Keratinocyte (primary cell): ENCODE results near the gene FOSB. TPM values are rescaled to one million over a fixed set of nuclear protein-coding genes. Genes with fewer than 3 reads are reported as not detected.

Experiments used
- DNase-seq: peaks from one replicate; pipeline ENCODE4 v3.0.0-alpha.2; 2011; ENCODE audit warnings: low read depth, missing footprints, low spot score
- FAIRE-seq: peaks from 2 replicates; lab custom pipeline; 2011; peaks lifted over from hg19 to GRCh38; lab: Jason Lieb, UNC
- H2AFZ ChIP-seq: 2 replicates; pipeline ENCODE4 v1.6.0; 2012; ENCODE audit warnings: low read length, control low read depth, inconsistent platforms; ENCODE audit not compliant: control insufficient read depth
- H3K27ac ChIP-seq: 2 replicates; pipeline ENCODE4 v1.5.1; 2011; ENCODE audit warnings: low read length; ENCODE audit not compliant: control insufficient read depth, insufficient read depth
- H3K27me3 ChIP-seq: 3 replicates; pipeline ENCODE4 v1.6.0; 2011; ENCODE audit warnings: low read length; ENCODE audit not compliant: control insufficient read depth, insufficient read depth; ENCODE audit errors: extremely low read depth
- H3K36me3 ChIP-seq, 2 experiments: 2 replicates in 1 of 2; 3 replicates in 1 of 2; pipeline ENCODE4 v1.5.1; 2011; ENCODE audit warnings: low read length in 2 of 2, mild to moderate bottlenecking in 1 of 2; ENCODE audit not compliant: control insufficient read depth in 2 of 2, insufficient read depth in 2 of 2; ENCODE audit errors: extremely low read depth in 1 of 2
- H3K4me1 ChIP-seq: 3 replicates; pipeline ENCODE4 v1.5.1; 2011; ENCODE audit warnings: low read length; ENCODE audit not compliant: control insufficient read depth, insufficient read depth; ENCODE audit errors: extremely low read depth
- H3K4me2 ChIP-seq: 3 replicates; pipeline ENCODE4 v1.6.0; 2011; ENCODE audit warnings: low read depth, low read length; ENCODE audit not compliant: control insufficient read depth, insufficient read depth; ENCODE audit errors: extremely low read depth
- H3K4me3 ChIP-seq, 3 experiments: fragments of 200-600 bp in 1 of 3; sonication (generic) in 1 of 3; 2 replicates in 2 of 3; 3 replicates in 1 of 3; pipeline ENCODE4 v1.5.1; 2011 to 2016; ENCODE audit warnings: low read length in 3 of 3, mild to moderate bottlenecking in 3 of 3, control low read depth in 2 of 3, inconsistent platforms in 1 of 3, low read depth in 1 of 3, mixed read lengths in 1 of 3, mixed run types in 1 of 3, moderate library complexity in 1 of 3; ENCODE audit not compliant: control insufficient read depth in 2 of 3, insufficient read depth in 2 of 3; ENCODE audit errors: extremely low read depth in 1 of 3
- H3K79me2 ChIP-seq: 2 replicates; pipeline ENCODE4 v1.6.0; 2012; ENCODE audit warnings: low read length; ENCODE audit not compliant: control insufficient read depth, insufficient read depth
- H3K9ac ChIP-seq: 3 replicates; pipeline ENCODE4 v1.6.0; 2011; ENCODE audit warnings: low read length; ENCODE audit not compliant: control insufficient read depth, insufficient read depth; ENCODE audit errors: extremely low read depth
- H3K9me1 ChIP-seq: 3 replicates; pipeline ENCODE4 v1.6.0; 2011; ENCODE audit warnings: low read length; ENCODE audit not compliant: control insufficient read depth, insufficient read depth; ENCODE audit errors: extremely low read depth
- H3K9me3 ChIP-seq: 2 replicates; pipeline ENCODE4 v1.5.1; 2012; ENCODE audit warnings: low read depth, low read length; ENCODE audit not compliant: control insufficient read depth
- H4K20me1 ChIP-seq: 3 replicates; pipeline ENCODE4 v1.6.0; 2011; ENCODE audit warnings: low read length; ENCODE audit not compliant: control insufficient read depth, insufficient read depth; ENCODE audit errors: extremely low read depth
- CTCF ChIP-seq, 3 experiments: IDR thresholded peaks in 1 of 3; conservative IDR thresholded peaks in 1 of 3; optimal IDR thresholded peaks in 1 of 3; 2 replicates in 2 of 3; 3 replicates in 1 of 3; pipeline versions ENCODE3 to v1.5.1; 2011; ENCODE audit warnings: low read length in 3 of 3, mild to moderate bottlenecking in 3 of 3, moderate library complexity in 2 of 3, control low read depth in 1 of 3, inconsistent platforms in 1 of 3; ENCODE audit not compliant: insufficient read depth in 2 of 3; ENCODE audit errors: extremely low read depth in 1 of 3
- EZH2 ChIP-seq: IDR thresholded peaks from one replicate; pipeline ENCODE4 v1.6.1; 2012; ENCODE audit warnings: inconsistent platforms, mild to moderate bottlenecking, low read length, moderate library complexity
- dilution Hi-C: fragments of 300-500 bp; cut with MboI; formaldehyde crosslinking; loops from one replicate; pipeline ENCODE4 v1.7.0; 2020; ENCODE audit warnings: low sequenced_read_pairs; ENCODE audit not compliant: extremely low pct_ligation_motif_present
- polyA plus RNA-seq, 5 experiments: library from polyadenylated mRNA; depleted of rRNA in 3 of 5; stranded (reverse) in 3 of 5; stranded (forward) in 1 of 5; unstranded in 1 of 5; fragments of >200 nt; gene quantifications; 1 replicate in 1 of 5; 2 replicates in 3 of 5; 3 replicates in 1 of 5; pipeline versions ENCODE4 v1.2.1 to v1.2.3, GENCODE V29; 2011 to 2012; ENCODE audit warnings: missing spikeins in 2 of 5, low read depth in 1 of 5, low replicate concordance in 1 of 5

Gene FOSB
- polyA plus RNA-seq, 1 donor (not counting 4 experiments of a cell fraction or from before 2014, with no cell fraction given), result 4.6 TPM

DNA sequence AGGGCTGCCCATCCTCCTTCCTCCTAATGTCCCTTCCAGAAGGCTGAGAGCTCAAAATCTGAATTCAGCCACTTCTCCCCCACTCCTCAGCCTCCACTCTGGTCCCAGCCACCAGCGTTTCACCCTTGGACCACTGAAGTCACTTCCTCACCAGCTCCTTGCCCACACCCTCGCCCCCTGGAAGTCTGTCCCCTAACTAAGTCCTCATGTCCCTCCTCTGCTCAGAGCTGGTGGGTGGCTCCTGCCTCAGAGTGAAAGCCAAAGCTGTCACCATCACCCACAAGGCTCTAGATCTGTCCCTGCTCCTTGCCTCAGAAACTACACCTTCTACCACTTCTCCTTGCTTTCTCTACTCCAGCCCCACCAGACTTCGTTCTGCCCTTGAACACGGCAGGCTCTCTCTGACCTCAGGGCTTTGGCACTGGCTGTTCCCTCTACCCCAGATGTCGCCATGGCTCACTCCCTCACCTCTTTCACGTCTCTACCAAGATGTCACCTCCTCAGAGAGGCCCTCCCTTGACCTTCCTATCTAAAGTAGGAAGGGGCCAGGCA lies 45.8 kb upstream of the FOSB start:
- Histone ChIP-seq H3K4me1 (peaks cover 40% of the 10 kb centered on the region), H3K27ac (no peak overlapping the region), H3K4me2 (peak overlapping the region; percentile 74), H3K9me1 (no peaks in the 10 kb centered on the region), H4K20me1 (no peaks in the 10 kb centered on the region), H2AFZ (no peak overlapping the region), H3K27me3 (no peaks in the 10 kb centered on the region), H3K36me3 (peaks cover 27 to 29% of the 10 kb centered on the region in 2 experiments), H3K79me2 (peaks cover 50% of the 10 kb centered on the region), H3K9ac (peak overlapping the region; percentile 75), H3K4me3 (peak overlapping the region; percentile 86 to 97 (median 91)), H3K9me3 (no peaks in the 10 kb centered on the region)
- FAIRE-seq, result no peak
- dilution Hi-C loops, result no loop called here
- no peak for TF ChIP-seq CTCF (optimal IDR thresholded peaks at IDR 0.05 in 1 of 3, IDR thresholded peaks at IDR 0.05 in 1 of 3, conservative IDR thresholded peaks at IDR 0.05 in 1 of 3; ENCODE audit: extremely low read depth in 1 of 3, insufficient read depth in 2 of 3, low read length in 3 of 3)
- no peak for TF ChIP-seq EZH2
- DNase-seq, result no peak

DNA sequence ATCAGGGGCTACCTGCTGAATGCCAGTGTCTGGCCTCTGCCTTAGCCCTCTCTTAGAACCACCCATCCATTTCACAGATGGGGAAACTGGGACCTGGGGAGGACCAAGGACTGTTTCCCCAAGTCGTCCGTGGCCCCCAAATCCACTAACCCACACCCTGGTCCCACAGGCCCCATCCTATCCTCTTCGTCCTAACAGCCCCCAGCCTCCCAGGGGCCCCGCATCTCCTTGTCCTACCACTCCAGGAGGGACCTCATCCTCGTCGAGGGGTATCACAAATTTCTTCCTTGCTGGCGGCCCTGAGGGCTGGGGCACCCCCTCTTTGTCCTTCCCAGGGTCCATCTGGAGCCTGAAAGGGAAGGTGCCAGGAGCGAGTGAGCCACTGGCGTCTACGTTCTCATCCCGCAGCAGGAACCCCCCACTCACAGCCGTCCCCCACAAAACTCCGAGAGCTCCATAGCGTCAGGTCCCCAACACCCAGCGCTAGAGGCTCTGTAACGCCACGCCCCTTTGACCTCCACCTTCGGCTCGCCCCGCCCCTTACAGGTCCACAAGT lies 44.7 kb upstream of the FOSB start:
- Histone ChIP-seq H2AFZ (no peak overlapping the region), H3K27ac (peak overlapping the region; percentile 95)
- peak; percentile 23 for FAIRE-seq

More for the DNA sequence above, 44.7 kb upstream of the FOSB start:
- Histone ChIP-seq H3K9me3 (no peaks in the 10 kb centered on the region), H3K4me2 (peak overlapping the region; percentile 74), H3K36me3 (peaks cover 23 to 24% of the 10 kb centered on the region in 2 experiments), H3K79me2 (peaks cover 45% of the 10 kb centered on the region), H3K4me3 (peak overlapping the region; percentile 86 to 97 (median 91)), H3K9me1 (no peaks in the 10 kb centered on the region), H4K20me1 (no peaks in the 10 kb centered on the region), H3K9ac (peak overlapping the region; percentile 75), H3K27me3 (no peaks in the 10 kb centered on the region), H3K4me1 (peaks cover 45% of the 10 kb centered on the region)
- TF ChIP-seq EZH2, result no peak
- no peak for TF ChIP-seq CTCF (optimal IDR thresholded peaks at IDR 0.05 in 1 of 3, IDR thresholded peaks at IDR 0.05 in 1 of 3, conservative IDR thresholded peaks at IDR 0.05 in 1 of 3; ENCODE audit: extremely low read depth in 1 of 3, insufficient read depth in 2 of 3, low read length in 3 of 3)
- dilution Hi-C loops, result no loop called here
- peak; percentile 53 for DNase-seq
